Type B pancreatic cell (in vitro differentiated cells): ENCODE data around the gene ERC2. TPM values are rescaled to one million over a fixed set of nuclear protein-coding genes. Genes with fewer than 3 reads are reported as not detected.

Source experiments
- DNase-seq: peaks from one replicate; pipeline ENCODE4 v3.0.0; 2021; ENCODE audit warnings: mixed read lengths; ENCODE audit not compliant: unreplicated experiment; ENCODE audit errors: extremely low spot score
- H3K27ac Mint-ChIP-seq: 2 replicates; pipeline ENCODE4 v1.8.0; 2021; ENCODE audit warnings: mild to moderate bottlenecking, mixed read lengths
- H3K27me3 Mint-ChIP-seq: 2 replicates; pipeline ENCODE4 v1.8.0; 2021; ENCODE audit warnings: mixed read lengths
- H3K36me3 Mint-ChIP-seq: 2 replicates; pipeline ENCODE4 v1.8.0; 2021; ENCODE audit warnings: mixed read lengths
- H3K4me1 Mint-ChIP-seq: one replicate; pipeline ENCODE4 v1.8.0; 2021; ENCODE audit warnings: mixed read lengths; ENCODE audit not compliant: unreplicated experiment
- H3K4me3 Mint-ChIP-seq: 2 replicates; pipeline ENCODE4 v1.8.0; 2021; ENCODE audit warnings: mild to moderate bottlenecking, mixed read lengths
- H3K9me3 Mint-ChIP-seq: 2 replicates; pipeline ENCODE4 v1.8.0; 2021; ENCODE audit warnings: mixed read lengths
- total RNA-seq: library from RNA; stranded (reverse); gene quantifications from 2 replicates; pipeline ENCODE4 v1.2.1, GENCODE V29; 2021; ENCODE audit warnings: low replicate concordance
- TF ChIP-seq, protein P1 (sequence below): fragments of 200-600 bp; sonication (generic); conservative IDR thresholded peaks from 2 replicates; pipeline ENCODE4 v1.5.0; 2021; ENCODE audit warnings: antibody characterized with exemption, mild to moderate bottlenecking

The ERC2 gene
- total RNA-seq, 1 donor from 2014 or later = 6.1 TPM

DNA sequence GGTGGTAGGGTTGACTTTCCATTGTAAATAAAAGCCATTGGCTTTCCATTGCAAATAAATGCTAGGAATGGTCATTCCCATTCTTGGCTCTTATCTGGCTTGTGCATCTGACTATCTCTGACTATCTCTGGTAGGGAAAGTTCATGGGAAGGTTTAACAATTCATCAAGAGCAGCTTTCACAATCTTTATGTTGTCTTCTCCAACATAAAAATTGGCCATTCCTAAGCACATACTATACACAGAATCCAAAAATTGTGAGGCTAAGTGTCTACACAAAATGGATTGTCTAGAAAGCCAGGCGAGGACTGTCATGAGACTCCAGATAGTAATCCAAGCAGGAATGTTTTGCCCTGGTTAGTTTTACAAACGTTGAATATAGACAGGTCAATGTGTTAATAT lies 926.8 kb downstream of the ERC2 start:
- TF ChIP-seq, protein P1, sequence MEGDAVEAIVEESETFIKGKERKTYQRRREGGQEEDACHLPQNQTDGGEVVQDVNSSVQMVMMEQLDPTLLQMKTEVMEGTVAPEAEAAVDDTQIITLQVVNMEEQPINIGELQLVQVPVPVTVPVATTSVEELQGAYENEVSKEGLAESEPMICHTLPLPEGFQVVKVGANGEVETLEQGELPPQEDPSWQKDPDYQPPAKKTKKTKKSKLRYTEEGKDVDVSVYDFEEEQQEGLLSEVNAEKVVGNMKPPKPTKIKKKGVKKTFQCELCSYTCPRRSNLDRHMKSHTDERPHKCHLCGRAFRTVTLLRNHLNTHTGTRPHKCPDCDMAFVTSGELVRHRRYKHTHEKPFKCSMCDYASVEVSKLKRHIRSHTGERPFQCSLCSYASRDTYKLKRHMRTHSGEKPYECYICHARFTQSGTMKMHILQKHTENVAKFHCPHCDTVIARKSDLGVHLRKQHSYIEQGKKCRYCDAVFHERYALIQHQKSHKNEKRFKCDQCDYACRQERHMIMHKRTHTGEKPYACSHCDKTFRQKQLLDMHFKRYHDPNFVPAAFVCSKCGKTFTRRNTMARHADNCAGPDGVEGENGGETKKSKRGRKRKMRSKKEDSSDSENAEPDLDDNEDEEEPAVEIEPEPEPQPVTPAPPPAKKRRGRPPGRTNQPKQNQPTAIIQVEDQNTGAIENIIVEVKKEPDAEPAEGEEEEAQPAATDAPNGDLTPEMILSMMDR = no peak
- Mint-ChIP-seq H3K27me3 (peaks cover 34% of the 10 kb centered on the region), H3K4me1 (peaks cover 53% of the 10 kb centered on the region), H3K9me3 (peaks cover 5% of the 10 kb centered on the region), H3K27ac (no peak overlapping the region), H3K4me3 (no peak overlapping the region), H3K36me3 (peaks cover 8% of the 10 kb centered on the region)
- DNase-seq = no peak

DNA sequence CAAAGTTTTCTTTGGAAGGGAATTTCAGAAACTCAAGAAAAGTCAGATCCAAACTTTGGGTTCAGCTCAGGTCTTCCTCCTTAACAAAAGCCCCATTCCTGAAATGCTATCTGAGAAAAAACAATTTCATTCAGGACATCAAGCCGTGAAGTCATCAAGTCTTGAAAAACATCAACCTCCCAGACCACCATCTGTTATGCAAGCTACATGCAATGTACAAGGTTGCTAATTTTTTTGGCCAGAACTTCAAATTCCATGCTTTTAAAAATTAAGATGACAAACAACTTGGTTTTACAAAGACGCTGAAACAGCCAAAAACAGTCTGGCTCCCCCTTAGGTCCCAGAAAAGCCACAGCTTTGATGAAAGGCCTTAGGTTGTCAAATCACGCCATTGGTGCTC lies 927.3 kb downstream of the ERC2 start:
- peaks cover 52% of the 10 kb centered on the region for H3K4me1 Mint-ChIP-seq
- peaks cover 34% of the 10 kb centered on the region for H3K27me3 Mint-ChIP-seq
- peaks cover 5% of the 10 kb centered on the region for H3K9me3 Mint-ChIP-seq
- H3K36me3 Mint-ChIP-seq = peaks cover 8% of the 10 kb centered on the region
- TF ChIP-seq, protein P1 = no peak
- no peak overlapping the region for H3K27ac Mint-ChIP-seq
- no peak overlapping the region for H3K4me3 Mint-ChIP-seq
- no peak for DNase-seq

DNA sequence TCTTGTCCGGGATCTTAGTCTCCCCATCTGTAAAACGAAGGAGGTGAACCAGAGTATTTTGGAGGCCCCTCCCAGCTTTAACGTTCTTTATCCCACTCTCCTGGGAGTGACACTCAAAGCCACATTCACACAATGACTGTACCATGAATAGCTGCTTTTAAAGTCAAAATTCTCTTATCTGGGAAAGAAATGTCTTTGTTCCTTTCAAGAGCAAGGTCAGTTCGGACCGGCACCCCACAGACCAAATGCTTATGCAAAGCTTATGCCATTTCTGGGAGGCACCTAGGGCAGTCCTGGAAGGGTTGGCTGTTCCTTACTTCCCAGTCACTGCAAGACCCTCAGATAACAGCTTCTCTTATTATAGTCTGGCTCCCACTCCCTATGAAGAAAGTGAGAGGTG lies 927.7 kb downstream of the ERC2 start:
- no peak overlapping the region for H3K4me3 Mint-ChIP-seq
- TF ChIP-seq, protein P1 = no peak
- peaks cover 49% of the 10 kb centered on the region for H3K4me1 Mint-ChIP-seq
- H3K9me3 Mint-ChIP-seq = peaks cover 5% of the 10 kb centered on the region
- H3K27me3 Mint-ChIP-seq = peaks cover 34% of the 10 kb centered on the region
- H3K27ac Mint-ChIP-seq = no peak overlapping the region
- H3K36me3 Mint-ChIP-seq = peaks cover 8% of the 10 kb centered on the region
- no peak for DNase-seq

DNA sequence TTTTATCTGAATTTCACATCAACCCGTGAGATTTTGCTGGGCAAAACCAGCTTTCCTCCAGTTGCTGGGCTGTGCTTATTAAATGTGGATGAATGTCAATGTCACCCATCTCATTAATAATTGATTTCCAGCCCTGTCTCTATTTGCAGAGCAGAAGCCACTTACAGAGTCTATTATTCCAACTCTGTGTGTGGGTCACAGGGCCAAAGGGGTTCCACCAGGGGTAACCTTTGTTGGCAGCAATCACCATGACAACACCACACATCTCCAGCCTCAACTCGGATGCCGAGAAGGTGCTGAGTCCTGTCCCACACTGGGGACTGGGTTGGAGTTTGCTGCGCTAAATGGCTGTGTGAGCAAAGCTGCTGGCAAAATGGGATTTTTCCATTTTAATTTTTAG lies 930.1 kb downstream of the ERC2 start:
- TF ChIP-seq, protein P1 = no peak
- H3K36me3 Mint-ChIP-seq = peaks cover 5% of the 10 kb centered on the region
- no peak overlapping the region for H3K4me3 Mint-ChIP-seq
- no peak overlapping the region for H3K27ac Mint-ChIP-seq
- peaks cover 5% of the 10 kb centered on the region for H3K9me3 Mint-ChIP-seq
- peaks cover 32% of the 10 kb centered on the region for H3K27me3 Mint-ChIP-seq
- DNase-seq = no peak
- peaks cover 32% of the 10 kb centered on the region for H3K4me1 Mint-ChIP-seq

DNA sequence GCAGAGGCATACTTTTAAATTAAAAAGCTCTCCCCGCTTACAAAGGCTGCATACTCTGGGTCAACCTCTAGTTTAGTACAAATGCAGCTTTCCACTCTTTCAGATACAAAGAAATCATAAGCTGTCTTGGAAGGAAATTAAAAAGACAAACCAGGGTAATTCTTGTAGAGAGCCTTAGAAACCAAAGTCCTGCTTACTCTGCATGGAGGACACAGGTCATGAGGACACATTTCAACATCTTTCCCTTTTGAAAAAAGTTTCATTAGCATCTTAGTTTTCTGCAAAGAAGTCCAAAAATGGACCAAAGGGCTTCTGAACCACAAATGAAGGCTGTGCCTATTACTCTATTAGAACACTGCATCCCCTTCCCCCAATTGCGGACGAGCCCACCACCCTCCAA lies 930.7 kb downstream of the ERC2 start:
- TF ChIP-seq, protein P1 = no peak
- Mint-ChIP-seq H3K4me1 (peaks cover 32% of the 10 kb centered on the region), H3K27me3 (peaks cover 28% of the 10 kb centered on the region), H3K36me3 (peaks cover 4% of the 10 kb centered on the region), H3K4me3 (peak overlapping the region; percentile 30), H3K27ac (peak overlapping the region; percentile 6), H3K9me3 (peaks cover 4% of the 10 kb centered on the region)
- no peak for DNase-seq

GRCh38 chr3:55537129-55537528 lies 931.1 kb downstream of the ERC2 start:
- H3K27me3 Mint-ChIP-seq = peaks cover 29% of the 10 kb centered on the region
- H3K4me3 Mint-ChIP-seq = no peak overlapping the region
- no peak for DNase-seq
- peaks cover 37% of the 10 kb centered on the region for H3K4me1 Mint-ChIP-seq
- no peaks in the 10 kb centered on the region for H3K9me3 Mint-ChIP-seq
- peak overlapping the region; percentile 6 for H3K27ac Mint-ChIP-seq
- TF ChIP-seq, protein P1 = no peak
- H3K36me3 Mint-ChIP-seq = no peaks in the 10 kb centered on the region
